GM19328 (cell line): ENCODE measurements around the gene ADCY5.
"Not testable (repeated sequence)": the region's sequence is repeated elsewhere in the genome, so short reads cannot be mapped to it uniquely, and the experiment has no call there.

ENCODE experiments used
- ATAC-seq: cut with Tn5 transposase; IDR thresholded peaks from one replicate; pipeline ENCODE4 v1.9.1; 2021; ENCODE audit warnings: mild to moderate bottlenecking, moderate library complexity; ENCODE audit not compliant: unreplicated experiment

Gene ADCY5

DNA sequence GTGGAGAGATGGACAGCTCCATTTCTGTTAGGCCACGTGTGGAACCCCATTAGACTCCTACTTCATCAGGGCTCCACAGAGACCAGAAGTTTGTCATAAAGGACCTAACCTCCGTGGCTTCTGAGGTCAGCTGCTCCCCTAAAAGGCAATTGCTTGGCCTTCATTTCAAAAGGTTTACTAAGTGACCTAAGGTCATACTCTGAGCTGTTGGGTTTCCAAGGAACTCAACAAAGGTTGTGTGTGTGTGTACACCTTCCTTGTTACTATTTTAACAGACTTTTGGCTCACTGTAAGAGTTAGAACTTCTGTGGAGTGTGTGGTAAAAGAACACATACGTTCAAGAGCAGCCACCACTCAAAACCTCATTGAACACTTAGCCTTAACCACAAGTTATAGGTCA is 173.2 kb downstream of the ADCY5 start:
- ATAC-seq, result no peak

DNA sequence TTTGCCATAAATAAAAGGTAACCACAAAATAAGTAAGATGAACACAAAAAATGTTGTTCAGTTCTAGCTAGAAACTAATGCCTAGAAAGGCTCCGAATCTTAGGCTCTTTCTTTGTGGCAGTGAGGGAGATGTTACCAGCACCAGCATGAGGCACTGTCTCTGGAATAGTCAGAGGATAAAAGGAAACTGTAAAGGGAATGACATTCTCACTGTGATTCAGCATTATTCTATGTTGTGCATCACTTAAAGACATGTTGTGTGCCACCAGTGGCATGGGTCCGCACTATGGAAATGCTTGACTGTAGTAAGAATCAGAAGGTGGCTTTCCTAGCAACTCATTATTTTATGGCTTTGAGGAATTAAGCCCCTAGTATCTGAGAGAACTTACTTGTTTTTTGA is 176.3 kb downstream of the ADCY5 start:
- ATAC-seq, result no peak

DNA sequence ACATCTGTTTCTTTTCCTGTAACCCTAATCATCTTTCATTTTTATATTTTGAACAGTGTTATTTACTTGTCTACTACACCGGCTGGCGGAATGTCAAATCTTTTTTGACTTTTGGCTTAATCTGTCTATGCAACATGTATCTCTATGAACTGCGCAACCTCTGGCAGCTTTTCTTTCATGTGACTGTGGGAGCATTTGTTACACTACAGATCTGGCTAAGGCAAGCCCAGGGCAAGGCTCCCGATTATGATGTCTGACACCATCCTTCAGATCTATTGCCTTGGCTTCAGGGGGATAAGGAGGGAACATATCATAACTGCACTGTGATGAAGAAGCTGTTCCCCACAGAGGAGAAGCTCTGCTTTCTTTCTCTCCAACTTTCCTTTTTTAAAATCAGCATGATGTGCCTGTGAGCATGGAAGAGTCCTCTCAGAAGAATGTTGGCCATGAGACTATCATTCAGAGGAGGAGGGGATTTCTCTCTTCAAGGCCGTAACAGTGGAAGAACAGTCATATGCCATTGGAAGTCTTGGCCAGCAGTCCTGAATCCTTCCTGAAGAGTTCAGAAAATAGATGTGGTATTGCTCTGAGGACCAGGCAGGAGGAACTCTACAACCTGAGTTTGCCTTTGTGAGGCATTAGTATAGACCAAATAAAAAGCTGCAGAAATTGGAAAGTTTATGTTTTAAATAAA is 177.3 kb downstream of the ADCY5 start:
- ATAC-seq, result no peak

DNA sequence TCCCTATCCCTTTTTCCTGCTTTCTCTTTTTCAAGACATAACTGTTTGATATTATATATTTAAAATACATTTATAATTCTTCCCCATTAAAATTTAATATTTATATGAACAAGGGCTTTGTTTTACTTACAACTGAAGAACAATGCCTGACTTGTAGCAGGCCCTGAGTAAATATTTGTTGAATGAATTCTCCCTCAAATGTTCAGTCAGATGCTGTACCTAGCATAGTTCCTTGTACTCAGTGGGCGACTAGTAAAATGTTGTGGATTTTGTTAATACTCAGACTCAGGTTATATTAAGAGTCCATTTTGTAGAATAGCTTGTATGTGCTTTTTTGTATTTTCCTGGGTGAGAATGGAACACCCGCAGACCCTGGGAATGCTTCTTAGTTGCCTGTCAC is 178.1 kb downstream of the ADCY5 start:
- ATAC-seq, result no peak

DNA sequence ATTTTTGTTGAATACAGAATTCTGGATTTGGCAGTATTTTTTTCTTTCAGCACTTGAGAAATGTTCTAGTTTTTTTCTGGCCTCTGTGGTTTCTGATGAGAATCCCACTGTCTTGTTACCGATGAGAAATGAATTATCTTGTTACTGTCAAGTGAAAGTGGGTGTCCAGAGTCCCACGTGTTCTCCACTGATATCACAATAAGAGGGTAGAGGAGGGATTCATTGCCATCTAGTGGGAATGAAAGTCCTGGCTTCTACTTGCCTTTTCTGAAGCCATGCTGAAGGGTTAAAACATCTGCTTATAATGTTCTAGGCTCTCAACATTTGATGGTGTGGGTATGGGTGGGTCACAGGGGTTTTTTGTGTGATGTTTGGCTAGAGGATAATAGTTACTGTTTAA is 181.1 kb downstream of the ADCY5 start:
- no peak for ATAC-seq

DNA sequence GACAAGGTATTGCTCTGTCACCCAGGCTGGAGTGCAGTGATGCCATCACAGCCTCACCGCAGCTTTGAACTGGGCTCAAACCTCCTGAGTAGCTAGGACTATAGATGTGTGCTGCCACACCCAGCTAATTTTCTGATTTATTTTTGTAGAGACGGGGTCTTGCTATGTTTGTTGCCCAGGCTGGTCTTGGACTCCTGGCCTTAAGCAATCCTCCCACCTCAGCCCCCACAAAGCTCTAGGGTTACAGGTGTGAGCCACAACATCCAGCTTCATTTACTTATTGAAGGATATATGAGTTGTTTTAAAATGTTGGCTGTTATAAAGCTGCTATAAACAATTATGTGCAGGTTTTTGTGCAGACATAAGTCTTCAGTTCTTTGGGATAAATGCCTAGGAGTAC is 184.9 kb downstream of the ADCY5 start:
- ATAC-seq, result no peak

DNA sequence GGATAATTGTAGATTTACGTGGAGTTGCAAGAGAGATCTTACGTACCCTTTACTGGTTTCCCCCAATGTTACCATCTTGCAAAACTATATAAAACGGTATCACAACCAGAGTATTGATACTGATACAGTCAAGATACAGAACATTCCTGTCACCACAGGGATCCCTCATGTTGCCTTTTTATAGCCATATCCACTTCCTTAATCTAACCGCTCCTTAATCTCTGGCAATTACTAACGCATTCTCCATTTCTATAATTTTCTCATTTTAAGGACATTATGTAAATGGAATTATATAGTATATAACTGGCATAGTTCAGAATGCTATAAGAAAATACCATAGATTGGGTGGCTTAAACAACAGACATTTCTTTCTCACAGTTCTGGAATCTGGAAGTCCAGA is 186.0 kb downstream of the ADCY5 start:
- no peak for ATAC-seq

DNA sequence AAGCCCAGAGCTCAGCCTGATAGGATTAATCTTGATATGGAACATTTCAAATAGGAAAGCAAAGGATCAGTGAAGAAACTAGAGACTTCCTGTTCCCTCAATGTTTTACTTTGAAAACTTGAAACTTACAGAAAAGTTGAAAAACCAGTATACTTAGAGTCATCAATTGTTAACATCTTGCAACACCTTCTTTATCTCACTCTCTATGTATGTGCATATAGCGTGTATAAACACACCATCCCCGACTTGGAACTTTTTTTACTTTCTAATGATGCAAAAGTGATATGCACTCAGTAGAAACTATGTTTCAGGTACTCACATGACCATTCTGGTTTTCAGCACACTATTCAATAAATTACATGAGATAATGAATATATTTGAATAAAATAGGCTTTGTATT is 186.7 kb downstream of the ADCY5 start:
- no peak for ATAC-seq

DNA sequence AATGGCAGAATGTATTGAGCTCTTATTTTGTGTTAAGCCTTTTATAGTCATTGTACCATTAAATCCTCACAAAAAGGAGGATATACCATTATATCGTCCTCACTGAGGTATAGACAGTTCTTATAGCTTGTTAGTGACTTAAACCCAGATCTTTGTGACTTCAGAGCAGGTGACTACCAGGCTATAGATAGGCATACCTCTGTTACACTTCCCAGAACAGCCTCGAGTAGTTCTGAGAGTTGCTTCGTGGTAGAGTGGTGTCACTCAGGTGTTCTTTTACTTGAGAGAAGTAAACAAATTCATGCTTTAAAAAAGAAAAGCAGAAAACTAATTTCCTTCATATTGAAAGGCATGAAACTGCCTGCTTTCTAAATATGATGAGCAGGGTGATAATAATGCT is 187.2 kb downstream of the ADCY5 start:
- no peak for ATAC-seq

DNA sequence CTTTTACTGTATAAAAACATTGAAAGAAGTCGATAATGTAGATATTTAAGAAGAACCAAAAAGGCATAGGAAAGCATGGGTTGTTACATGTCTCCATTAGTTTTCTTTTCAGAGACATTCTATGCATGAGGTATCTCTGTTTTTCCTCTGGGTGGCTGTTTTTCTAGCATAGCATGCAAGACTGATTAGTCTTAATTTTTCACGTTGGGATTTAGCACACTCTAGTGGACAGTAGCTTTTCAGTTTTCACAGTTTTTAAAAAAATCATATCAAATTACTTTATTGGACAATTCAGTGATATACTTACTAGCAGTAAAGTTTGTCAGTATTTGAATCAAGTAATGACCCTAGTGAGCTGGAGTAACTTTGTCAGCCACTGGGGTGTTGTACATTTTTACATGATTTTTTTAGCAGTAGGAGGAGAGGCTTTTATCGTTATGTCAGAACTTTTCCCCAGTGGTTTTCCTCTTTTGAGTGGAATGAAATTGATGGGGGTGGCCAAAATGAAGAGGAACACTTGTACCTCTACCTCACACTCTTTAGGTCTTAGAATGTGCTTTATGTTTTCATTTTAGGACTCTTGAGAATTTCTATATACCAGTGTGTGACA is 190.0 kb downstream of the ADCY5 start:
- ATAC-seq, result no peak

DNA sequence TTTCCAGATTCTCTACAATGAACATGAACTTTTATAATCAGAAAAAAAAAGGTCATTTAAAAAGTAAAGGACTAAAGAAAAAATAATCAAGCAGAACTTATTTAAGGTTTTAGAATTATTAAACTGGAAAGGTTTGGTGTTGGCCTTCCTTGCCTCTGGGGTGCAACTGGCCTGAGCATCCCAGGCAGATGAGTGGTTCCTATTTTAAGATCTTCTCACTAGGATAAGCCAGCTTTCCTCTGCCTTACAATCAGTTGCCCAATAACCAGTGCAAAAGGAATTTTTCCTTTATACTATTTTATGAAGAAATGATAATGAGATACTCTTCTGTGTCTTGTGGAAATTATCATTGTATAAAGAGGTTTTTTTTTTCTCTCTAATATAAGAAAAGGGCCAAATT is 190.5 kb downstream of the ADCY5 start:
- no peak for ATAC-seq

DNA sequence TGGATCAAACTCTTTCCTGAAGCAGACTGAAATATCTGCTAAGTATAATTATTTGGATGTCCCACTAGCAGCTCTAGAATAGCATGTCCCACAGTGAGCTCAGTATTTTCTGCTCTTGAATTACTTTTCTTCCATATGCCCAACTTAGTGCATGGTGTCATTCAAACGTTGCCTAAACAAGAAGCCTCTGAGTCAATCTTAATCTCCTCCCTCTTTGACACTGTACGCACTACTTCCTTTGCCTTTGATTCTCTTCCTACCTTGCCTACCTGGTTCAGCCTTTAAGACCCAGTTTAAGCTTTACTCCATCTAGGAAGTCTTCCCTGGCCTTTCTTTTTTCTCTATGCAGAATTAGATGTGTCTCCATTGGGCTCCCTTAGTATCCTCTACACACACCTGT is 192.6 kb downstream of the ADCY5 start:
- ATAC-seq, result no peak

DNA sequence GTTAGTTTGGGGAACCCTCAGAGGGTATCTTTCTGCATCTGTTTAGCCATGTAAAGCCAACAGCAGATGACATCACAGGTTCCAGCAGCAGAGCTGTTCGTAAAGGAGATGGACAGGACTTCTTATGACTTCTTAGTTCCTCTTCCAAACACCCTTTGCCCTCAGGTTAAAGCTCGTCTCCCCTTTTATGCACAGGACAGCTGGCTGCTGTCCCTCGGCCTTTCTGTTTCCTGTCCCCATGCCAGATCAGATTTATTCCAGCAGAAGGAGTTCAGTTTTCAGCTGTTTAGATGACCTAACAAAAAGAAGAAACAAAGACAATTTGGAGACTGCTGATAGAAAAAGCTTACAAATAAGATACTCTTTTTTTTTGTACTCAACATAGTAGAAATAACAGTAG is 202.0 kb downstream of the ADCY5 start:
- no peak for ATAC-seq

DNA sequence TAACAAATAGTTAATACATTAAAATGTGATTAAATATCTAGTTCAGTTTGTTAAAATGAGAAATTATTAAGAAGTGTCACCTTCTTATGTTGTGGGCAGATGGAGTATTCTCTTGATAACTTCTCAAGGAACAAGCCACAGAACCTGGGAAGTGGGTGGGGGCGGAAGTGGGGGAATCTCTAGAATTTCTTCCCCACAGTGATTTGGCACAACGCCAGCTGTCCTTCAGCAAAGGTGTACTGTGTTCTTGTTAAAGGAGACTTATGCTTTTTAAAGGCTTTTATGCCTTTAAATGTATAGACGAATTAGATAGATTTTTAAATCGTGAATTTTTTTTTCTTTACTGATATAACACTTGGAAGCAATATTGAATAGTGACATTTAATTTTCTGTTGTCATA is 204.8 kb downstream of the ADCY5 start:
- no peak for ATAC-seq

DNA sequence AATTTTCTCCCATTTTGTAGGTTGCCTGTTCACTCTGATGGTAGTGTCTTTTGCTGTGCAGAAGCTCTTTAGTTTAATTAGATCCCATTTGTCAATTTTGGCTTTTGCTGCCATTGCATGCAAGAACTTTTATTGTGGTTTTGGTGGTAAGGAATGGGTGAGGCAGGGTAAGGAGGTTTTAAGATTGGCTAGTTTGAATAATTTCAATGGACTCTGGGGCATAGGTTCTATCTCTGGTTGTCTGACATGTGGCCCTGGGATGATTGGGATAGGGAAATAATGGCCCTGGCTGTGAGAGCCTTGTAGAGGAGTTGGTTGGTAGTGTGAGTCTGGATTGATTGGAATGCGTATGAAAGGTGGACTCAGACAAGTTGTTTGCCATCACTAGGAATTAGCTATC is 209.1 kb downstream of the ADCY5 start:
- no peak for ATAC-seq

DNA sequence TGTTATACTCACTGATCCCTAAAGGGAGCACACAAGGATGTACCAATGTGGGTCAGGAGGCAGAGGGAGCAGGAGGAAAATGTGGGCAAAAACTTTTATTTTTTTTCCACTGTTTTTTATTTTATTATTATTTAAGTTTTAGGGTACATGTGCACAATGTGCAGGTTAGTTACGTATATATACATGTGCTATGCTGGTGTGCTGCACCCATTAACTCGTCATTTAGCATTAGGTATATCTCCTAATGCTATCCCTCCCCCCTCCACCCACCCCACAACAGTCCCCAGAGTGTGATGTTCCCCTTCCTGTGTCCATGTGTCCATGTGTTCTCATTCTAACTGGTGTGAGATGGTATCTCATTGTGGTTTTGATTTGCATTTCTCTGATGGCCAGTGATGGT is 209.7 kb downstream of the ADCY5 start:
- not testable (repeated sequence) for ATAC-seq

DNA sequence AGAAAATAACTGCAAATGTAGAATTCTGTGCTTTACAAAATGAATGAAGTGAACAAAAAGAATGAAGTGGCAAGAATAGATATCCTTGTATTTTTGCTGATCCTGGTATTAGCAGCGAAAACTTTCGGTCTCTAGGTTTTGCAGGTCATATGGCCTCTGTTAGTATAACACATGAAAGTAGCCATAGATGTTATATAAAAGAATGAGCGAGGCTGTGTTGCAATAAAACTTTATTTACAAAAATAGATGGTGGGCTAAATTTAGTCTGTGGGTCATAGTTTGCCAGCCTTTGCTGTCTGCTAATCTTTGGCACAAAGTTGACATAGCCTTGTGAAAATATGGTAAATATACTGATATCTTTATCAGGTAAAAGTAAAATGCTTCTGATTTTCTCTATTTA is 212.0 kb downstream of the ADCY5 start:
- no peak for ATAC-seq
